ENCODE measurements around the gene LAMA3.

Gene LAMA3

GRCh38 chr18:23684515-23685197 is 4.6 kb upstream of the LAMA3 start:
- ChIA-PET POLR2A (interaction anchor here (0.6 kb wide), 2 partner anchors 50 to 55 kb away, joined by 3 to 4 read pairs; no protein-coding TSS in a partner anchor), CTCF (interaction anchor here (0.8 to 1.5 kb wide), 3 partner anchors 11 to 364 kb away, joined by 3 to 7 read pairs (median 3); no protein-coding TSS in a partner anchor)
- Histone ChIP-seq H3K36me3 (ENCODE audit: control insufficient read depth in 2 of 2, insufficient read depth in 1 of 2, low read length in 2 of 2) (no peaks in the 10 kb centered on the region), H3K27ac (ENCODE audit: extremely low read depth, low read depth, low read length) (no peak overlapping the region), H3K4me3 (ENCODE audit: low read depth, low read length) (no peak overlapping the region), H3K4me1 (ENCODE audit: control insufficient read depth, insufficient read depth, low read length) (peaks cover 5% of the 10 kb centered on the region; the same call in 1 of the 2 replicates), H3K9me3 (ENCODE audit: control insufficient read depth, insufficient read depth, low read depth, low read length) (no peaks in the 10 kb centered on the region)
- TF ChIP-seq ZNF266 (tag by site-specific recombination; IDR thresholded peaks at IDR 0.05; ENCODE audit: low read depth) = no peak
- peak; percentile 94 for TF ChIP-seq OSR2 (tag by site-specific recombination; IDR thresholded peaks at IDR 0.05)
- TF ChIP-seq INSM2 (tag by site-specific recombination; IDR thresholded peaks at IDR 0.05) = peak; percentile 75; the same call in 1 of the 2 replicates
- TF ChIP-seq ZNF596 (tag by site-specific recombination; IDR thresholded peaks at IDR 0.05) = no peak; the same call in 1 of the 2 replicates
- TF ChIP-seq ZNF138 (tag by site-specific recombination; IDR thresholded peaks at IDR 0.05; ENCODE audit: borderline replicate concordance) = no peak
- TF ChIP-seq ZBTB7A (tag by site-specific recombination; IDR thresholded peaks at IDR 0.05; ENCODE audit: low read depth) = no peak
- TF ChIP-seq TCF7L2 (IDR thresholded peaks at IDR 0.05; ENCODE audit: borderline replicate concordance, low read depth, low read length) = peak; percentile 91
- TF ChIP-seq PRDM2 (tag by site-specific recombination; IDR thresholded peaks at IDR 0.05; ENCODE audit: borderline replicate concordance) = no peak
- TF ChIP-seq ZBTB26 (tag by site-specific recombination; optimal IDR thresholded peaks at IDR 0.05) = no peak
- peak; percentile 90 for TF ChIP-seq ZXDB (tag by site-specific recombination; IDR thresholded peaks at IDR 0.05)
- TF ChIP-seq ZNF302 (tag by site-specific recombination; IDR thresholded peaks at IDR 0.05; ENCODE audit: low read depth) = peak; percentile 24; the same call in 1 of the 2 replicates
- TF ChIP-seq ZNF16 (tag by site-specific recombination; IDR thresholded peaks at IDR 0.05; ENCODE audit: low read depth) = no peak
- TF ChIP-seq SP2 (tag by site-specific recombination; IDR thresholded peaks at IDR 0.05) = no peak
- no peak for TF ChIP-seq ZNF837 (tag by site-specific recombination; IDR thresholded peaks at IDR 0.05)
- no peak for TF ChIP-seq ZNF544 (tag by site-specific recombination; IDR thresholded peaks at IDR 0.05)
- no peak for TF ChIP-seq ZBTB11 (tag by site-specific recombination; conservative IDR thresholded peaks at IDR 0.05; ENCODE audit: low read depth)
- TF ChIP-seq ZSCAN5A (tag by site-specific recombination; IDR thresholded peaks at IDR 0.05) = no peak
- no peak for TF ChIP-seq MZF1 (tag by site-specific recombination; IDR thresholded peaks at IDR 0.05; ENCODE audit: borderline replicate concordance)
- no peak for TF ChIP-seq ZNF274 (IDR thresholded peaks at IDR 0.05; ENCODE audit: low read length)
- no peak for TF ChIP-seq ZNF274 (tag by site-specific recombination; IDR thresholded peaks at IDR 0.05; ENCODE audit: borderline replicate concordance)
- no peak for TF ChIP-seq ZNF610 (tag by site-specific recombination; IDR thresholded peaks at IDR 0.05; ENCODE audit: borderline replicate concordance)
- no peak for TF ChIP-seq KLF1 (tag by site-specific recombination; IDR thresholded peaks at IDR 0.05)
